ENCODE results near the gene AKT1S1.

The AKT1S1 gene

GRCh38 chr19:49880162-49880869 is 3.2 kb upstream of the AKT1S1 start:
- TF ChIP-seq ZNF274 (IDR thresholded peaks at IDR 0.05; ENCODE audit: low read depth, low read length) (no peak), SUZ12 (IDR thresholded peaks at IDR 0.05; ENCODE audit: extremely low read depth, insufficient read depth, insufficient read length) (no peak), YY1 (IDR thresholded peaks at IDR 0.05; ENCODE audit: insufficient read depth, insufficient read length) (no peak)
- Histone ChIP-seq H3K27me3 (ENCODE audit: insufficient read depth, insufficient read length) (no peaks in the 10 kb centered on the region), H3K4me1 (ENCODE audit: insufficient read depth, insufficient read length) (peaks cover 9% of the 10 kb centered on the region), H3K4me3 (ENCODE audit: insufficient read length, low read depth) (no peak overlapping the region), H3K9ac (ENCODE audit: insufficient read length, low read depth) (no peak overlapping the region), H3K36me3 (ENCODE audit: insufficient read depth, insufficient read length, low read length) (peaks cover 66% of the 10 kb centered on the region), H3K9me3 (ENCODE audit: insufficient read depth, low read length) (no peaks in the 10 kb centered on the region)
- DNase-seq (ENCODE audit: low read depth, low spot score): no peak

- Histone ChIP-seq H3K9ac (ENCODE audit: insufficient read length, low read depth) (no peak overlapping the region), H3K27me3 (ENCODE audit: insufficient read depth, insufficient read length) (no peaks in the 10 kb centered on the region), H3K4me1 (ENCODE audit: insufficient read depth, insufficient read length) (peaks cover 13% of the 10 kb centered on the region), H3K36me3 (ENCODE audit: insufficient read depth, insufficient read length, low read length) (peaks cover 68% of the 10 kb centered on the region), H3K9me3 (ENCODE audit: insufficient read depth, low read length) (no peaks in the 10 kb centered on the region), H3K4me3 (ENCODE audit: insufficient read length, low read depth) (no peak overlapping the region)
- DNase-seq (ENCODE audit: low read depth, low spot score): no peak
- TF ChIP-seq YY1 (IDR thresholded peaks at IDR 0.05; ENCODE audit: insufficient read depth, insufficient read length) (no peak), ZNF274 (IDR thresholded peaks at IDR 0.05; ENCODE audit: low read depth, low read length) (no peak), SUZ12 (IDR thresholded peaks at IDR 0.05; ENCODE audit: extremely low read depth, insufficient read depth, insufficient read length) (no peak)
Observed at GRCh38 chr19:49879243-49879963, 2.2 kb upstream of the AKT1S1 start.

GRCh38 chr19:49878744-49879070 is 1.6 kb upstream of the AKT1S1 start:
- Histone ChIP-seq H3K9me3 (ENCODE audit: insufficient read depth, low read length) (no peaks in the 10 kb centered on the region), H3K27me3 (ENCODE audit: insufficient read depth, insufficient read length) (no peaks in the 10 kb centered on the region), H3K4me1 (ENCODE audit: insufficient read depth, insufficient read length) (peaks cover 15% of the 10 kb centered on the region), H3K4me3 (ENCODE audit: insufficient read length, low read depth) (peak overlapping the region; percentile 83), H3K36me3 (ENCODE audit: insufficient read depth, insufficient read length, low read length) (peaks cover 68% of the 10 kb centered on the region), H3K9ac (ENCODE audit: insufficient read length, low read depth) (peak overlapping the region; percentile 86)
- TF ChIP-seq ZNF274 (IDR thresholded peaks at IDR 0.05; ENCODE audit: low read depth, low read length): no peak
- TF ChIP-seq SUZ12 (IDR thresholded peaks at IDR 0.05; ENCODE audit: extremely low read depth, insufficient read depth, insufficient read length): no peak
- TF ChIP-seq YY1 (IDR thresholded peaks at IDR 0.05; ENCODE audit: insufficient read depth, insufficient read length): no peak
- DNase-seq (ENCODE audit: low read depth, low spot score): no peak

GRCh38 chr19:49877879-49878743 is 956 bp upstream of the AKT1S1 start:
- H3K9me3 ChIP-seq (ENCODE audit: insufficient read depth, low read length): no peaks in the 10 kb centered on the region
- no peak for TF ChIP-seq YY1 (IDR thresholded peaks at IDR 0.05; ENCODE audit: insufficient read depth, insufficient read length)
- no peak for TF ChIP-seq SUZ12 (IDR thresholded peaks at IDR 0.05; ENCODE audit: extremely low read depth, insufficient read depth, insufficient read length)
- TF ChIP-seq ZNF274 (IDR thresholded peaks at IDR 0.05; ENCODE audit: low read depth, low read length): no peak
- H3K4me3 ChIP-seq (ENCODE audit: insufficient read length, low read depth): peak overlapping the region; percentile 94
- H3K4me1 ChIP-seq (ENCODE audit: insufficient read depth, insufficient read length): peaks cover 15% of the 10 kb centered on the region
- no peaks in the 10 kb centered on the region for H3K27me3 ChIP-seq (ENCODE audit: insufficient read depth, insufficient read length)
- peak overlapping the region; percentile 90 for H3K9ac ChIP-seq (ENCODE audit: insufficient read length, low read depth)
- peak; percentile 90 for DNase-seq (ENCODE audit: low read depth, low spot score)
- H3K36me3 ChIP-seq (ENCODE audit: insufficient read depth, insufficient read length, low read length): peaks cover 68% of the 10 kb centered on the region

GRCh38 chr19:49876422-49877019 is 634 bp downstream of the AKT1S1 start:
- Histone ChIP-seq H3K4me1 (ENCODE audit: insufficient read depth, insufficient read length) (peaks cover 18% of the 10 kb centered on the region), H3K36me3 (ENCODE audit: insufficient read depth, insufficient read length, low read length) (peaks cover 65% of the 10 kb centered on the region), H3K27me3 (ENCODE audit: insufficient read depth, insufficient read length) (no peaks in the 10 kb centered on the region), H3K9ac (ENCODE audit: insufficient read length, low read depth) (peak overlapping the region; percentile 96), H3K4me3 (ENCODE audit: insufficient read length, low read depth) (peak overlapping the region; percentile 94), H3K9me3 (ENCODE audit: insufficient read depth, low read length) (no peaks in the 10 kb centered on the region)
- DNase-seq (ENCODE audit: low read depth, low spot score): peak; percentile 94
- TF ChIP-seq YY1 (IDR thresholded peaks at IDR 0.05; ENCODE audit: insufficient read depth, insufficient read length) (peak; percentile 98), SUZ12 (IDR thresholded peaks at IDR 0.05; ENCODE audit: extremely low read depth, insufficient read depth, insufficient read length) (no peak)

GRCh38 chr19:49875857-49876421 is 1.2 kb downstream of the AKT1S1 start:
- Histone ChIP-seq H3K9me3 (ENCODE audit: insufficient read depth, low read length) (no peaks in the 10 kb centered on the region), H3K27me3 (ENCODE audit: insufficient read depth, insufficient read length) (no peaks in the 10 kb centered on the region), H3K9ac (ENCODE audit: insufficient read length, low read depth) (peak overlapping the region; percentile 96), H3K4me3 (ENCODE audit: insufficient read length, low read depth) (peak overlapping the region; percentile 94), H3K36me3 (ENCODE audit: insufficient read depth, insufficient read length, low read length) (peaks cover 65% of the 10 kb centered on the region), H3K4me1 (ENCODE audit: insufficient read depth, insufficient read length) (peaks cover 19% of the 10 kb centered on the region)
- TF ChIP-seq SUZ12 (IDR thresholded peaks at IDR 0.05; ENCODE audit: extremely low read depth, insufficient read depth, insufficient read length) (no peak), ZNF274 (IDR thresholded peaks at IDR 0.05; ENCODE audit: low read depth, low read length) (no peak), YY1 (IDR thresholded peaks at IDR 0.05; ENCODE audit: insufficient read depth, insufficient read length) (no peak)
- no peak for DNase-seq (ENCODE audit: low read depth, low spot score)
